WTC11 (cell line): ENCODE data around the gene FGFR2. TPM values are rescaled to one million over a fixed set of nuclear protein-coding genes. Genes with fewer than 3 reads are reported as not detected.
A peak's percentile ranks its signal among the peaks of the same experiment; 100 is the strongest.

Experiments
- ATAC-seq: fragments of 200-7000 bp; cut with Tn5 transposase; 2 replicates; pipeline ENCODE4 v1.10.0; 2021; ENCODE audit warnings: mild to moderate bottlenecking, moderate library complexity
- CTCF ChIA-PET: fragments of 300-600 bp; sonication (Branson Sonifier 250); formaldehyde crosslinking; loops from one replicate; lab custom pipeline; 2021; ENCODE audit warnings: antibody characterized with exemption; lab: Charles Lee
- POLR2A ChIA-PET: fragments of 350-600 bp; sonication (Branson Sonifier 250); formaldehyde crosslinking; loops from one replicate; lab custom pipeline; 2021; ENCODE audit warnings: antibody characterized with exemption; lab: Charles Lee
- DNase-seq: peaks from one replicate; pipeline ENCODE4 v3.0.0; 2021; ENCODE audit warnings: low spot score
- H3K27ac Mint-ChIP-seq: 2 replicates; pipeline ENCODE4 v1.8.0; 2021; ENCODE audit warnings: mixed read lengths
- H3K27me3 Mint-ChIP-seq: 2 replicates; pipeline ENCODE4 v1.8.0; 2021; ENCODE audit warnings: low read depth, mild to moderate bottlenecking, moderate library complexity, mixed read lengths
- H3K36me3 Mint-ChIP-seq: 2 replicates; pipeline ENCODE4 v1.8.0; 2021; ENCODE audit warnings: mixed read lengths
- H3K4me1 Mint-ChIP-seq: 2 replicates; pipeline ENCODE4 v1.8.0; 2022; ENCODE audit warnings: mixed read lengths
- H3K4me3 Mint-ChIP-seq: 2 replicates; pipeline ENCODE4 v1.8.0; 2021; ENCODE audit warnings: mild to moderate bottlenecking, moderate library complexity, mixed read lengths
- H3K9me3 Mint-ChIP-seq: 2 replicates; pipeline ENCODE4 v1.8.0; 2021; ENCODE audit warnings: mixed read lengths
- FOXK1 ChIP-seq: sonication (generic); formaldehyde crosslinking; IDR thresholded peaks from 2 replicates; pipeline ENCODE4 v1.8.0; 2022; ENCODE audit warnings: mild to moderate bottlenecking, moderate library complexity, missing genetic modification reagents
- GABPB1 ChIP-seq: sonication (generic); formaldehyde crosslinking; IDR thresholded peaks from 2 replicates; pipeline ENCODE4 v1.8.1; 2023; ENCODE audit warnings: mild to moderate bottlenecking, missing genetic modification reagents
- GTF2I ChIP-seq: fragments of 250-450 bp; sonication (Bioruptor Pico); conservative IDR thresholded peaks from 2 replicates; pipeline ENCODE4 v1.4.0; 2021; ENCODE audit warnings: mild to moderate bottlenecking
- HMGA2 ChIP-seq: fragments of 250-450 bp; sonication (Bioruptor Pico); IDR thresholded peaks from 2 replicates; pipeline ENCODE4 v1.4.0; 2021; ENCODE audit warnings: mild to moderate bottlenecking, moderate library complexity
- JUN ChIP-seq: sonication (generic); formaldehyde crosslinking; IDR thresholded peaks from 2 replicates; pipeline ENCODE4 v1.8.0; 2023; ENCODE audit warnings: mild to moderate bottlenecking, missing genetic modification reagents
- KAT7 ChIP-seq: sonication (generic); formaldehyde crosslinking; IDR thresholded peaks from 2 replicates; pipeline ENCODE4 v1.8.1; 2023; ENCODE audit warnings: missing genetic modification reagents, mild to moderate bottlenecking, borderline replicate concordance
- MYBL2 ChIP-seq: sonication (generic); formaldehyde crosslinking; IDR thresholded peaks from 2 replicates; pipeline ENCODE4 v1.8.1; 2023; ENCODE audit warnings: mild to moderate bottlenecking, moderate library complexity, missing genetic modification reagents
- NFYB ChIP-seq: sonication (generic); formaldehyde crosslinking; conservative IDR thresholded peaks from 2 replicates; pipeline ENCODE4 v1.8.0; 2022; ENCODE audit warnings: low read depth, missing genetic modification reagents
- NR1H2 ChIP-seq: sonication (generic); formaldehyde crosslinking; IDR thresholded peaks from 2 replicates; pipeline ENCODE4 v1.9.0; 2021; ENCODE audit warnings: mild to moderate bottlenecking, moderate library complexity, missing genetic modification reagents
- OVOL2 ChIP-seq: fragments of 250-450 bp; sonication (Bioruptor Pico); IDR thresholded peaks from 2 replicates; pipeline ENCODE4 v1.9.0; 2021; ENCODE audit warnings: mild to moderate bottlenecking, borderline replicate concordance
- RELA ChIP-seq: sonication (generic); formaldehyde crosslinking; IDR thresholded peaks from 2 replicates; pipeline ENCODE4 v1.8.1; 2022; ENCODE audit warnings: missing genetic modification reagents, mild to moderate bottlenecking, borderline replicate concordance
- SOX15 ChIP-seq: fragments of 250-450 bp; sonication (Bioruptor Pico); IDR thresholded peaks from 2 replicates; pipeline ENCODE4 v1.9.0; 2021; ENCODE audit warnings: mild to moderate bottlenecking
- TCF7 ChIP-seq: sonication (generic); formaldehyde crosslinking; IDR thresholded peaks from 2 replicates; pipeline ENCODE4 v1.8.0; 2022; ENCODE audit warnings: mild to moderate bottlenecking, low read depth, missing genetic modification reagents, moderate library complexity
- USF1 ChIP-seq: sonication (generic); formaldehyde crosslinking; IDR thresholded peaks from 2 replicates; pipeline ENCODE4 v1.8.0; 2022; ENCODE audit warnings: mild to moderate bottlenecking, missing genetic modification reagents
- ZBTB21 ChIP-seq: sonication (generic); formaldehyde crosslinking; IDR thresholded peaks from 2 replicates; pipeline ENCODE4 v1.8.1; 2023; ENCODE audit warnings: mild to moderate bottlenecking, missing genetic modification reagents, borderline replicate concordance
- ZNF138 ChIP-seq: sonication (generic); formaldehyde crosslinking; conservative IDR thresholded peaks from 2 replicates; pipeline ENCODE4 v1.8.1; 2022; ENCODE audit warnings: mild to moderate bottlenecking, moderate library complexity, missing genetic modification reagents
- ZNF232 ChIP-seq: sonication (generic); formaldehyde crosslinking; IDR thresholded peaks from 2 replicates; pipeline ENCODE4 v1.8.0; 2022; ENCODE audit warnings: mild to moderate bottlenecking, missing genetic modification reagents
- ZNF396 ChIP-seq: fragments of 250-450 bp; sonication (Bioruptor Pico); IDR thresholded peaks from 2 replicates; pipeline ENCODE4 v1.8.0; 2021; ENCODE audit warnings: mild to moderate bottlenecking, moderate library complexity, borderline replicate concordance
- ZNF416 ChIP-seq: fragments of 250-450 bp; sonication (Bioruptor Pico); IDR thresholded peaks from 2 replicates; pipeline ENCODE4 v1.9.0; 2021; ENCODE audit warnings: mild to moderate bottlenecking, inconsistent platforms
- ZNF425 ChIP-seq: fragments of 250-450 bp; sonication (Bioruptor Pico); conservative IDR thresholded peaks from 2 replicates; pipeline ENCODE4 v1.9.0; 2021; ENCODE audit warnings: mild to moderate bottlenecking
- ZNF512 ChIP-seq: sonication (generic); formaldehyde crosslinking; IDR thresholded peaks from 2 replicates; pipeline ENCODE4 v1.8.1; 2022; ENCODE audit warnings: missing genetic modification reagents, borderline replicate concordance
- total RNA-seq: library from RNA; stranded (reverse); gene quantifications from 3 replicates; pipeline ENCODE4 v1.2.3, GENCODE V29; 2021

Gene FGFR2
- total RNA-seq, 1 experiment from 2014 or later: 95.0 TPM

GRCh38 chr10:121493521-121493920 lies 104.7 kb downstream of the FGFR2 start:
- Mint-ChIP-seq H3K4me3 (no peak overlapping the region), H3K27me3 (no peaks in the 10 kb centered on the region), H3K36me3 (peaks cover 83% of the 10 kb centered on the region), H3K9me3 (no peaks in the 10 kb centered on the region), H3K4me1 (peaks cover 21% of the 10 kb centered on the region), H3K27ac (peak overlapping the region; percentile 23)
- TF ChIP-seq OVOL2 (CRISPR knock-in tag): no peak
- TF ChIP-seq ZNF138 (CRISPR knock-in tag): no peak
- TF ChIP-seq GTF2I (CRISPR knock-in tag): no peak
- ATAC-seq: no peak
- no peak for DNase-seq
- ChIA-PET POLR2A (interaction anchor here (0.6 kb wide), 1 partner anchor 34 kb away, joined by 3 read pairs; no protein-coding TSS in a partner anchor), CTCF (interaction anchor here (1.0 to 1.2 kb wide), 2 partner anchors 169 to 544 kb away, joined by 3 read pairs; no protein-coding TSS in a partner anchor)

GRCh38 chr10:121490871-121491519 lies 107.2 kb downstream of the FGFR2 start:
- CTCF ChIA-PET: interaction anchor here (0.6 to 1.7 kb wide), 4 partner anchors 12 to 542 kb away, joined by 3 to 5 read pairs (median 3); no protein-coding TSS in a partner anchor
- POLR2A ChIA-PET: interaction anchor here (0.7 kb wide), 1 partner anchor 1004 kb away, joined by 5 read pairs; no protein-coding TSS in a partner anchor
- no peak overlapping the region for H3K4me3 Mint-ChIP-seq

GRCh38 chr10:121485436-121486139 lies 112.7 kb downstream of the FGFR2 start:
- ATAC-seq (no peak), DNase-seq (no peak)
- Mint-ChIP-seq H3K4me3 (no peak overlapping the region), H3K27ac (peak overlapping the region; percentile 35), H3K4me1 (peaks cover 7% of the 10 kb centered on the region), H3K36me3 (peaks cover 89% of the 10 kb centered on the region), H3K9me3 (no peaks in the 10 kb centered on the region), H3K27me3 (no peaks in the 10 kb centered on the region)
- TF ChIP-seq SOX15 (CRISPR knock-in tag) (no peak), ZBTB21 (no peak), NFYB (CRISPR knock-in tag) (no peak), JUN (CRISPR knock-in tag) (no peak), RELA (CRISPR knock-in tag) (no peak), ZNF416 (CRISPR knock-in tag) (no peak), KAT7 (CRISPR knock-in tag) (no peak), ZNF425 (CRISPR knock-in tag) (no peak), ZNF396 (no peak), USF1 (CRISPR knock-in tag) (no peak), NR1H2 (CRISPR knock-in tag) (no peak), ZNF138 (CRISPR knock-in tag) (no peak), GABPB1 (CRISPR knock-in tag) (no peak), FOXK1 (CRISPR knock-in tag) (no peak)
- POLR2A ChIA-PET: no interaction called here
- CTCF ChIA-PET: interaction anchor here (1.4 kb wide), 1 partner anchor 116 kb away, joined by 4 read pairs; no protein-coding TSS in a partner anchor

More at GRCh38 chr10:121490871-121491519, 107.2 kb downstream of the FGFR2 start:
- peak overlapping the region; percentile 61; the same call in 1 of the 2 replicates for H3K27ac Mint-ChIP-seq
- DNase-seq (no peak), ATAC-seq (no peak)
- TF ChIP-seq MYBL2 (CRISPR knock-in tag) (no peak), ZNF512 (CRISPR knock-in tag) (no peak), GABPB1 (CRISPR knock-in tag) (no peak), TCF7 (CRISPR knock-in tag) (no peak), GTF2I (CRISPR knock-in tag) (no peak), ZNF416 (CRISPR knock-in tag) (no peak), ZNF232 (no peak), HMGA2 (no peak)
- H3K4me1 Mint-ChIP-seq: peaks cover 18% of the 10 kb centered on the region
- H3K27me3 Mint-ChIP-seq: no peaks in the 10 kb centered on the region
- peaks cover 84% of the 10 kb centered on the region for H3K36me3 Mint-ChIP-seq
- no peaks in the 10 kb centered on the region for H3K9me3 Mint-ChIP-seq
